Pancreas (tissue), 10 donors: ENCODE results near the gene UROD. TPM values are rescaled to one million over a fixed set of nuclear protein-coding genes. Genes with fewer than 3 reads are reported as not detected.
"Not testable (repeated sequence)": the region's sequence is repeated elsewhere in the genome, so short reads cannot be mapped to it uniquely, and the experiment has no call there.

ENCODE experiments used
- ATAC-seq, 4 donors: fragments of 200-7000 bp; cut with Tn5 transposase; one replicate each; pipeline versions ENCODE4 v1.8.0 to v1.9.1; 2020; ENCODE audit warnings: mild to moderate bottlenecking in 4 of 4, moderate library complexity in 4 of 4
- DNase-seq, 6 donors: peaks; one replicate each; pipeline ENCODE4 v3.0.0-alpha.2; 2020
- FAIRE-seq: peaks from 2 replicates; lab custom pipeline; 2012; peaks lifted over from hg19 to GRCh38; lab: Jason Lieb, UNC
- H3K27ac ChIP-seq, 4 donors: fragments of 200-600 bp; sonication (generic); 1 replicate in 3 of 4; 2 replicates in 1 of 4; pipeline versions ENCODE4 v1.5.0 to v1.8.0; 2020
- H3K27me3 ChIP-seq, 4 donors: fragments of 200-600 bp; one replicate each; pipeline ENCODE4 v1.8.0; 2021
- H3K36me3 ChIP-seq, 3 donors: fragments of 200-600 bp; sonication (generic) in 1 of 3; one replicate each; pipeline versions ENCODE4 v1.5.0 to v1.8.0; 2020 to 2021
- H3K4me1 ChIP-seq, 3 donors: fragments of 200-600 bp; one replicate each; pipeline ENCODE4 v1.8.0; 2021
- H3K4me3 ChIP-seq, 4 donors: fragments of 200-600 bp; sonication (generic) in 2 of 4; one replicate each; pipeline versions ENCODE4 v1.5.0 to v1.8.0; 2020 to 2021
- H3K9me3 ChIP-seq, 4 donors: fragments of 200-600 bp; one replicate each; pipeline ENCODE4 v1.8.0; 2021
- WGBS, 2 donors: extraction: QIAGEN DNeasy Blood & Tissue Kit; methylation state at CpG; one replicate each; pipeline ENCODE4 v1.1.7; 2013; 5-methylcytosine and 5-hydroxymethylcytosine counted together
- intact Hi-C, 3 donors: fragments of 100-400 bp; cut with DNase I; formaldehyde crosslinking; loops; one replicate each; pipeline versions ENCODE4 v1.11.1 to v1.14.2; 2022
- polyA plus RNA-seq, 2 donors: library from polyadenylated mRNA; stranded (reverse); fragments of 200-250 nt; gene quantifications; one replicate each; pipeline ENCODE4 v1.2.3, GENCODE V29; 2013
- total RNA-seq, 6 donors: library from RNA; stranded (reverse); fragmentation: NEBNext Ultra II Directional in 4 of 6; extraction: Animal tissue kit (Norgen Biotek cat#: 25700) in 4 of 6; gene quantifications; one replicate each; pipeline versions ENCODE4 v1.2.1 to v1.2.4, GENCODE V29; 2021 to 2023
- TF ChIP-seq, protein P1 (sequence below), 4 donors: fragments of 200-600 bp; sonication (generic) in 3 of 4; IDR thresholded peaks; one replicate each; pipeline versions ENCODE4 v1.5.0 to v1.8.0; 2021; ENCODE audit warnings: antibody characterized with exemption in 4 of 4
- donor health status: healthy with polysubstance abuse.
- donor health status: DM: no; HTN: no; CAD: no; lungs with moderate emphysema.
- donor health status: DM: no; HTN: no; CAD: no.
- donor health status: control.
- donor health status: control.
- donor health status: Bipolar disorder and iron deficiency.
- donor health status: DM: yes; HTN: yes; CAD: no.
- donor health status: DM: no; HTN: no; CAD: no.
- donor health status: DM: no; HTN: no; CAD: no.
- donor health status: DM: yes; HTN: yes; CAD: no.

The UROD gene
- total and polyA plus RNA-seq, 8 donors = 16.9 to 71.2 (median 27.8) TPM

DNA sequence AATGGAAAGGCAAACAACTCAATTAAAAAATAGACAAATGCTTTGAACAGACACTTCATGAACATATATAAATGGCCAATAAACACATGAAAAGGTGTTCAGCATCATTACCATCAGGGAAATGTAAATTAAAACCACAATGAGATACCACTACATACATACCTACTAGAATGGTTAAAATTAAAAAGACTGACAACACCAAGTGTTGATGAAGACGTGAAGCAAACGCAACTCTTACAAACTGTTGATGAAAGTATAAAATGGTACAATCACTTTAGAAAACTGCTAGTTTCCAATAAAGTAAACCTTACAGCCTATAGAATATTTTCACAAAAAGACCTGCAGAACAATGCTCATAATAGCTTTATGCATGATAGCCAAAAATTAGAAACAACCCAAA, 35.8 kb upstream of the UROD start:
- Histone ChIP-seq H3K4me3 (no peak overlapping the region), H3K36me3 (peaks cover 3 to 22% (median 5%) of the 10 kb centered on the region in 3 donors), H3K9me3 (no peaks in the 10 kb centered on the region), H3K27ac (no peak overlapping the region), H3K4me1 (no peaks in the 10 kb centered on the region), H3K27me3 (no peaks in the 10 kb centered on the region)
- WGBS, 2 donors = 95 to 99% methylated on average over 2 of the region's 2 CpGs
- ATAC-seq = no peak
- intact Hi-C loops = no loop called here
- FAIRE-seq = no peak
- DNase-seq = no peak
- TF ChIP-seq, protein P1, sequence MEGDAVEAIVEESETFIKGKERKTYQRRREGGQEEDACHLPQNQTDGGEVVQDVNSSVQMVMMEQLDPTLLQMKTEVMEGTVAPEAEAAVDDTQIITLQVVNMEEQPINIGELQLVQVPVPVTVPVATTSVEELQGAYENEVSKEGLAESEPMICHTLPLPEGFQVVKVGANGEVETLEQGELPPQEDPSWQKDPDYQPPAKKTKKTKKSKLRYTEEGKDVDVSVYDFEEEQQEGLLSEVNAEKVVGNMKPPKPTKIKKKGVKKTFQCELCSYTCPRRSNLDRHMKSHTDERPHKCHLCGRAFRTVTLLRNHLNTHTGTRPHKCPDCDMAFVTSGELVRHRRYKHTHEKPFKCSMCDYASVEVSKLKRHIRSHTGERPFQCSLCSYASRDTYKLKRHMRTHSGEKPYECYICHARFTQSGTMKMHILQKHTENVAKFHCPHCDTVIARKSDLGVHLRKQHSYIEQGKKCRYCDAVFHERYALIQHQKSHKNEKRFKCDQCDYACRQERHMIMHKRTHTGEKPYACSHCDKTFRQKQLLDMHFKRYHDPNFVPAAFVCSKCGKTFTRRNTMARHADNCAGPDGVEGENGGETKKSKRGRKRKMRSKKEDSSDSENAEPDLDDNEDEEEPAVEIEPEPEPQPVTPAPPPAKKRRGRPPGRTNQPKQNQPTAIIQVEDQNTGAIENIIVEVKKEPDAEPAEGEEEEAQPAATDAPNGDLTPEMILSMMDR (IDR thresholded peaks at IDR 0.05) = no peak

GRCh38 chr1:44977372-44977771, 34.7 kb upstream of the UROD start:
- WGBS, 2 donors = 97% methylated on average over 4 of the region's 4 CpGs
- FAIRE-seq, H3K9me3 ChIP-seq, H3K27me3 ChIP-seq, H3K27ac ChIP-seq, ATAC-seq, DNase-seq, intact Hi-C loops, H3K4me1 ChIP-seq, H3K4me3 ChIP-seq: not testable (repeated sequence)
- peaks cover 3 to 22% (median 5%) of the 10 kb centered on the region in 3 donors for H3K36me3 ChIP-seq

DNA sequence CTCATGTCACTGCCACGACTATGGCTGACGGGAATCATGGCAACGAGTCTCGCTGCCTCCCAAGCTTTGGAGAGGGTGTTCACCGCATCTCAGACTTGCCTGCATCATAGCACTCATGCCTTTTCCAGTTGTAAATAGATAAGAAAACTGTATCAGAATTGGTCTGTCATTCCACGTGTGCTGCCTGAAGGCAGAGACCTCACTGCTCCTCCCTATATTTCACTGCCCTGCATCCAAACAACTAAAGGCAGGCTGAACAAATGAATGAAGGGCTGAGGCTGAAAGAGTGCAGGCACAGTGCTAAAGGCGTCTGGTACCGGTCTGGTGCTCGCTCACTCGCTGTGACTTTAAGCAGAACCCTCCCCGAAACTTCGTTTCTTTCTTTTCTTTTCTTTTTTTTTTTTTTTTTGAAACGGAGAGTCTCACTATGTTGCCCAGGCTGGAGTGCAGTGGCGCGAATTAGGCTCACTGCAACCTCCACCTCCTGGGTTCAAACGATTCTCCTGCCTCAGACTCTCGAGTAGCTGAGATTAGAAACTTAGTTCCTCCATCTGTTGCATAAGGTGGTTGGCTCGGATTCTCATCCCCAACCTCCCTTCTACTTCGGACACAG, 26.2 kb upstream of the UROD start:
- no peaks in the 10 kb centered on the region for H3K36me3 ChIP-seq
- peak; percentile 3 to 33 (median 6) for ATAC-seq
- DNase-seq = no peak
- 2 to 3% methylated on average over 19 of the region's 19 CpGs for WGBS, 2 donors
- H3K9me3 ChIP-seq = no peaks in the 10 kb centered on the region
- H3K4me1 ChIP-seq = peaks cover 0 to 6% (median 4%) of the 10 kb centered on the region in 3 donors
- peak overlapping the region; percentile 47 to 84 (median 61) for H3K4me3 ChIP-seq
- FAIRE-seq = no peak
- TF ChIP-seq, protein P1 (IDR thresholded peaks at IDR 0.05) = no peak
- intact Hi-C loops = no loop called here
- H3K27me3 ChIP-seq = no peaks in the 10 kb centered on the region
- H3K27ac ChIP-seq = peak overlapping the region in 3 of 4 donors; percentile 30 to 52 (median 48)

GRCh38 chr1:44988531-44989156, 23.4 kb upstream of the UROD start:
- ATAC-seq (no peak), DNase-seq (no peak), FAIRE-seq (no peak)
- intact Hi-C loops = no loop called here
- Histone ChIP-seq H3K4me1 (peaks cover 0 to 6% (median 4%) of the 10 kb centered on the region in 3 donors), H3K9me3 (no peaks in the 10 kb centered on the region), H3K36me3 (no peaks in the 10 kb centered on the region), H3K27ac (no peak overlapping the region), H3K4me3 (no peak overlapping the region), H3K27me3 (no peaks in the 10 kb centered on the region)
- TF ChIP-seq, protein P1 (IDR thresholded peaks at IDR 0.05) = no peak
- 87 to 90% methylated on average over 24 of the region's 24 CpGs for WGBS, 2 donors

GRCh38 chr1:44994309-44994898, 17.6 kb upstream of the UROD start:
- Histone ChIP-seq H3K9me3 (no peaks in the 10 kb centered on the region), H3K27me3 (no peaks in the 10 kb centered on the region), H3K36me3 (no peaks in the 10 kb centered on the region), H3K27ac (no peak overlapping the region), H3K4me3 (no peak overlapping the region), H3K4me1 (no peaks in the 10 kb centered on the region)
- intact Hi-C loops = no loop called here
- FAIRE-seq (no peak), DNase-seq (no peak), ATAC-seq (no peak)
- WGBS, 2 donors = 50 to 55% methylated on average over 7 of the region's 7 CpGs
- TF ChIP-seq, protein P1 (IDR thresholded peaks at IDR 0.05) = no peak
